Measurements from ENCODE around the gene SCD. TPM values are rescaled to one million over a fixed set of nuclear protein-coding genes. Genes with fewer than 3 reads are reported as not detected.
"Not testable (repeated sequence)": the region's sequence is repeated elsewhere in the genome, so short reads cannot be mapped to it uniquely, and the experiment has no call there.

Gene SCD
- total RNA-seq, 1 experiment from 2014 or later: 652 TPM

GRCh38 chr10:100374200-100374655 is 27.2 kb downstream of the SCD start:
- no peaks in the 10 kb centered on the region for H3K36me3 ChIP-seq (ENCODE audit: control insufficient read depth in 1 of 2, insufficient read depth in 2 of 2, low read length in 2 of 2)
- H2AFZ ChIP-seq (ENCODE audit: low read depth, low read length, poor library complexity, severe bottlenecking): no peak overlapping the region
- no peaks in the 10 kb centered on the region for H3K27me3 ChIP-seq (ENCODE audit: insufficient read depth, low read length)
- H3K4me3 ChIP-seq (replicated peaks in 1 of 2; ENCODE audit: low read depth in 1 of 2, low read length in 2 of 2): peak overlapping the region; percentile 60 to 70
- ChIA-PET CTCF (interaction anchor here (1.3 to 1.5 kb wide), 2 partner anchors 31 to 529 kb away, joined by 3 to 12 read pairs; no protein-coding TSS in a partner anchor), POLR2A (interaction anchor here (0.5 to 2.7 kb wide), 10 partner anchors 9 to 60 kb away, joined by 3 to 52 read pairs (median 10); partner anchors contain the start of gene SCD), RAD21 (ENCODE audit: low non-redundant PET in 1 of 2, low total read pairs in 2 of 2, uncharacterized antibody in 2 of 2, unreplicated experiment in 2 of 2) (interaction anchor here (1.6 to 1.9 kb wide), 2 partner anchors 27 to 28 kb away, joined by 6 to 14 read pairs; partner anchors contain the start of gene SCD (in 1 of the 2))
- no peaks in the 10 kb centered on the region for H3K9me2 ChIP-seq (ENCODE audit: insufficient read depth)
- H3K9ac ChIP-seq (ENCODE audit: low read length): peak overlapping the region; percentile 84
- H3K4me1 ChIP-seq (ENCODE audit: control insufficient read depth in 1 of 2, insufficient read depth in 2 of 2, low read length in 2 of 2): peaks cover 67 to 78% of the 10 kb centered on the region in 2 experiments
- ATAC-seq: peak; percentile 2; the same call in 1 of the 2 replicates
- no peak for DNase-seq (ENCODE audit: low read depth, low spot score)
- H3K79me2 ChIP-seq (ENCODE audit: insufficient read depth, low read length): peaks cover 17% of the 10 kb centered on the region
- TF ChIP-seq POLR2AphosphoS5 (IDR thresholded peaks at IDR 0.05; ENCODE audit: low read depth, low read length) (peak; percentile 53), ELF1 (IDR thresholded peaks at IDR 0.05; ENCODE audit: borderline replicate concordance, low read depth) (no peak)
- H3K27ac ChIP-seq (ENCODE audit: low read depth, low read length): peak overlapping the region; percentile 99
- H4K20me1 ChIP-seq (ENCODE audit: insufficient read depth): no peaks in the 10 kb centered on the region
- peak overlapping the region; percentile 79 for H3K4me2 ChIP-seq (ENCODE audit: low read length)
- BruUV-seq (replicated peaks): no TSS peak
- intact Hi-C loops (cut with micrococcal nuclease): no loop called here
- H3K9me3 ChIP-seq (ENCODE audit: control insufficient read depth in 1 of 2, insufficient read depth in 1 of 2, low read depth in 1 of 2, low read length in 2 of 2): no peaks in the 10 kb centered on the region

DNA sequence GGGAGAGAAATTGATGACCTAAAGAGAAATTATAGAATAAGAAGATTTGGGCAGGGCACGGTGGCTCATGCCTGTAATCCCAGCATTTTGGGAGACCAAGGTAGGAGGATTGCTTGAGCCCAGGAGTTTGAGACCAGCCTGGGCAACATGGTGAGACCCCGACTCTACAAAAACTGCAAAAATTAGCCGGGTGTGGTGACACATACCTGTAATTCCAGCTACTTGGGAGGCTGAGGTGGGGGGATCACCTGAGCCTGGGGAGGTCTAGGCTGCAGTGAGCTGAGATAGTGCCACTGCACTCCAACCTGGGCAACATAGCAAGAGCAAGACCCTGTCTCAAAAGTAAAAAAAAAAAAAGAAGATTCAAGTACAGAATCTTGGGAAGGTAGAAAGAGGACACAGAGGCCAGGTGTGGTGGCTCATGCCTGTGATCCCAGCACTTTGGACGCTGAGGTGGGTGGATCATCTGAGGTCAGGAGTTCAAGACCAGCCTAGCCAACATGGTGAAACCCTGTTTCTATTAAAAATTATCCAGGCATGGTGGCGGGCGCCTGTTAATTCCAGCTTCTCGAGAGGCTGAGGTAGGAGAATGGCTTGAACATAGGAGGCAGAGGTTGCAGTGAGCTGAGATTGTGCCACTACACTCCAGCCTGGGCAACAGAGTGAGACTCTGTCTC is 27.8 kb downstream of the SCD start:
- H3K27me3 ChIP-seq (ENCODE audit: insufficient read depth, low read length); H3K9me2 ChIP-seq (ENCODE audit: insufficient read depth); H4K20me1 ChIP-seq (ENCODE audit: insufficient read depth); H2AFZ ChIP-seq (ENCODE audit: low read depth, low read length, poor library complexity, severe bottlenecking); DNase-seq (ENCODE audit: low read depth, low spot score); H3K36me3 ChIP-seq (ENCODE audit: control insufficient read depth in 1 of 2, insufficient read depth in 2 of 2, low read length in 2 of 2); BruUV-seq (replicated peaks); H3K9me3 ChIP-seq (ENCODE audit: control insufficient read depth in 1 of 2, insufficient read depth in 1 of 2, low read depth in 1 of 2, low read length in 2 of 2); intact Hi-C loops (cut with micrococcal nuclease); ATAC-seq: not testable (repeated sequence)
- peak overlapping the region; percentile 99 for H3K27ac ChIP-seq (ENCODE audit: low read depth, low read length)
- peaks cover 62 to 72% of the 10 kb centered on the region in 2 experiments for H3K4me1 ChIP-seq (ENCODE audit: control insufficient read depth in 1 of 2, insufficient read depth in 2 of 2, low read length in 2 of 2)
- RAD21 ChIA-PET (ENCODE audit: low non-redundant PET in 1 of 2, low total read pairs in 2 of 2, uncharacterized antibody in 2 of 2, unreplicated experiment in 2 of 2): interaction anchor here (0.6 to 1.9 kb wide), 2 partner anchors 11 to 28 kb away, joined by 3 to 14 read pairs; partner anchors contain the start of gene SCD (in 1 of the 2)
- POLR2A ChIA-PET: interaction anchor here (0.5 to 2.7 kb wide), 7 partner anchors 9 to 170 kb away, joined by 3 to 52 read pairs (median 13); partner anchors contain the start of gene SCD
- CTCF ChIA-PET: interaction anchor here (1.3 kb wide), 1 partner anchor 529 kb away, joined by 3 read pairs; no protein-coding TSS in a partner anchor
- peaks cover 17% of the 10 kb centered on the region for H3K79me2 ChIP-seq (ENCODE audit: insufficient read depth, low read length)
- H3K4me2 ChIP-seq (ENCODE audit: low read length): peak overlapping the region; percentile 79
- peak overlapping the region; percentile 84 for H3K9ac ChIP-seq (ENCODE audit: low read length)
- peak overlapping the region; percentile 60 to 70 for H3K4me3 ChIP-seq (replicated peaks in 1 of 2; ENCODE audit: low read depth in 1 of 2, low read length in 2 of 2)

GRCh38 chr10:100376656-100377055 is 29.6 kb downstream of the SCD start:
- peak overlapping the region; percentile 19; the same call in 1 of the 2 replicates for H3K4me2 ChIP-seq (ENCODE audit: low read length)
- H3K27me3 ChIP-seq (ENCODE audit: insufficient read depth, low read length); BruUV-seq (replicated peaks); H3K9me2 ChIP-seq (ENCODE audit: insufficient read depth); H3K4me3 ChIP-seq (replicated peaks in 1 of 2; ENCODE audit: low read depth in 1 of 2, low read length in 2 of 2); intact Hi-C loops (cut with micrococcal nuclease); RAD21 ChIA-PET (ENCODE audit: low non-redundant PET in 1 of 2, low total read pairs in 2 of 2, uncharacterized antibody in 2 of 2, unreplicated experiment in 2 of 2); CTCF ChIA-PET; H3K9me3 ChIP-seq (ENCODE audit: control insufficient read depth in 1 of 2, insufficient read depth in 1 of 2, low read depth in 1 of 2, low read length in 2 of 2); H2AFZ ChIP-seq (ENCODE audit: low read depth, low read length, poor library complexity, severe bottlenecking); H3K36me3 ChIP-seq (ENCODE audit: control insufficient read depth in 1 of 2, insufficient read depth in 2 of 2, low read length in 2 of 2); ATAC-seq; DNase-seq (ENCODE audit: low read depth, low spot score); POLR2A ChIA-PET; H3K9ac ChIP-seq (ENCODE audit: low read length); H4K20me1 ChIP-seq (ENCODE audit: insufficient read depth): not testable (repeated sequence)
- H3K79me2 ChIP-seq (ENCODE audit: insufficient read depth, low read length): peaks cover 17% of the 10 kb centered on the region
- H3K27ac ChIP-seq (ENCODE audit: low read depth, low read length): peak overlapping the region; percentile 41
- H3K4me1 ChIP-seq (ENCODE audit: control insufficient read depth in 1 of 2, insufficient read depth in 2 of 2, low read length in 2 of 2): peaks cover 44 to 54% of the 10 kb centered on the region in 2 experiments
